K562 (cell line): ENCODE results near the gene MTSS2.

Experiments
- CREB1 ChIP-seq, 2 experiments: sonication (generic) in 1 of 2; formaldehyde crosslinking in 1 of 2; IDR thresholded peaks; 2 replicates each; pipeline versions ENCODE4 v1.6.1 to v1.8.0; 2012 to 2022; ENCODE audit warnings: inconsistent platforms in 1 of 2, mild to moderate bottlenecking in 1 of 2, missing genetic modification reagents in 1 of 2, moderate library complexity in 1 of 2
- CTCF ChIP-seq, 3 experiments: IDR thresholded peaks in 2 of 3; conservative IDR thresholded peaks in 1 of 3; 2 replicates each; pipeline ENCODE4 v1.5.1; 2011 to 2012; ENCODE audit warnings: low read length in 3 of 3, mild to moderate bottlenecking in 3 of 3, control low read depth in 2 of 3, improper control_type of control experiment in 1 of 3, inconsistent platforms in 1 of 3, low read depth in 1 of 3, mixed read lengths in 1 of 3, moderate library complexity in 1 of 3; ENCODE audit not compliant: insufficient read depth in 2 of 3
- ELF4 ChIP-seq: fragments of 450-650 bp; formaldehyde crosslinking; IDR thresholded peaks from 2 replicates; pipeline ENCODE4 v1.4.0; 2022; ENCODE audit warnings: missing genetic modification characterization
- PHTF2 ChIP-seq: fragments of 250-450 bp; sonication (Bioruptor Pico); IDR thresholded peaks from 2 replicates; pipeline ENCODE4 v1.5.0; 2021; ENCODE audit warnings: mild to moderate bottlenecking
- REST ChIP-seq, 2 experiments: fragments of 450-650 bp; formaldehyde crosslinking in 1 of 2; IDR thresholded peaks; 2 replicates each; pipeline versions ENCODE4 v1.4.0 to v1.6.1; 2014 to 2020; ENCODE audit warnings: mild to moderate bottlenecking in 2 of 2, borderline replicate concordance in 1 of 2, low read depth in 1 of 2
- SIRT6 ChIP-seq: IDR thresholded peaks from one replicate; pipeline ENCODE4 v1.6.1; 2012; ENCODE audit warnings: low read depth, mild to moderate bottlenecking, control low read depth, inconsistent platforms, low read length, moderate library complexity
- TAF1 ChIP-seq: IDR thresholded peaks from 2 replicates; pipeline ENCODE4 v1.6.1; 2011; ENCODE audit warnings: mild to moderate bottlenecking, low read length, moderate library complexity; ENCODE audit not compliant: insufficient read depth, control insufficient read depth, severe bottlenecking; ENCODE audit errors: extremely low read depth
- ZNF121 ChIP-seq: sonication (generic); formaldehyde crosslinking; conservative IDR thresholded peaks from 2 replicates; pipeline ENCODE4 v1.8.0; 2022; ENCODE audit warnings: missing genetic modification reagents
- TF ChIP-seq, protein P1 (sequence below), 2 experiments: IDR thresholded peaks in 1 of 2; conservative IDR thresholded peaks in 1 of 2; 2 replicates each; pipeline ENCODE4 v1.6.1; 2016; ENCODE audit warnings: low read depth in 2 of 2, mild to moderate bottlenecking in 1 of 2, missing compliant biosample characterization in 1 of 2, missing genetic modification characterization in 1 of 2, moderate library complexity in 1 of 2
- TF ChIP-seq, protein P2 (sequence below): fragments of 250-450 bp; sonication (Bioruptor Pico); IDR thresholded peaks from 2 replicates; pipeline ENCODE4 v1.5.0; 2021
- TF ChIP-seq, protein P3 (sequence below): sonication (generic); formaldehyde crosslinking; IDR thresholded peaks from 2 replicates; pipeline ENCODE4 v1.8.0; 2022; ENCODE audit warnings: mild to moderate bottlenecking, low read depth, missing genetic modification reagents

DNA sequence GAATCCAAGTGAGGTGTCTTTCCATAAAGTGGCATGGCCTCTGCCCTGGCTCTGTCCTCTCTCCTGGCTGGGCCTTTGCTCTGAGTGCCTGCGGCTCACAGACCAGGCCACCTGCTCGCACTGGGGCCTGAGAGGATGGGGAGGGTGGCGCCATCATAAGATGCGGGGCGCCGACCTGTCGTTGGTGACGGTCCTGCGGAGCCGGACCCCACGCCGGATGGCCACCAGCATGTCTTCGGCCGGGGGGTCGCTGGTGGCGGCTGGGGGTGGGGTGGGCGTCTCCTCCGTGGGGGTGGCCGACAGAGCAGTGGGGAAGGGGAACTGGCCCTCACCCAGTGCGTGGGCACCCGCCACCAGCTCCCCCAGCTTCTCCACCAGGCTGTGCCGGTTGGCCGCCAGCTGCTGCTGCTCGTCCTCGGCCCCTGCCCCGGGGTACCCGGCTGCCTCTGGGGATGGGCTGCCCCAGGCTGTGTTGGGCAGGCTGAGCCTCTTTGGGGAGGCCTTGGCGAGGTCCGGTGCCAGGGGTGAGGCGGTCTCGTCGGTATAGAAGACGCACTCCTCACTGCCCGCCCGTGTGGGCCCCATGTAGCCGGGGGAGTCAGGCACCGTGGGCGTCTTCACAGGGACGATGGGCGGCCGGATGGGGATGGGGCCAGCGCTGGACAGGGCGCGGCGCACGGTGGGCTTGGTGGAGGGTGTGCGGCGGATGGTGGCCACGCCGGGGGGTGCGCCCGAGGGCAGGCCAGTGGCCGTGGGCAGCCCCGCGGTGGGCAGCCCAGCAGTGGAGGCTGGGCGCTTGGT is 22.1 kb downstream of the MTSS2 start:
- TF ChIP-seq, protein P1, sequence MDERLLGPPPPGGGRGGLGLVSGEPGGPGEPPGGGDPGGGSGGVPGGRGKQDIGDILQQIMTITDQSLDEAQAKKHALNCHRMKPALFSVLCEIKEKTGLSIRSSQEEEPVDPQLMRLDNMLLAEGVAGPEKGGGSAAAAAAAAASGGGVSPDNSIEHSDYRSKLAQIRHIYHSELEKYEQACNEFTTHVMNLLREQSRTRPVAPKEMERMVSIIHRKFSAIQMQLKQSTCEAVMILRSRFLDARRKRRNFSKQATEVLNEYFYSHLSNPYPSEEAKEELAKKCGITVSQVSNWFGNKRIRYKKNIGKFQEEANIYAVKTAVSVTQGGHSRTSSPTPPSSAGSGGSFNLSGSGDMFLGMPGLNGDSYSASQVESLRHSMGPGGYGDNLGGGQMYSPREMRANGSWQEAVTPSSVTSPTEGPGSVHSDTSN (CRISPR knock-in tag; IDR thresholded peaks at IDR 0.05; ENCODE audit: low read depth): no peak
- TF ChIP-seq, protein P1 (tag; conservative IDR thresholded peaks at IDR 0.05; ENCODE audit: low read depth): no peak
- TF ChIP-seq ZNF121 (no peak), REST (IDR thresholded peaks at IDR 0.05; ENCODE audit: borderline replicate concordance) (no peak), REST (CRISPR knock-in tag; IDR thresholded peaks at IDR 0.05; ENCODE audit: low read depth) (no peak), SIRT6 (no peak), CREB1 (IDR thresholded peaks at IDR 0.05) (no peak), CREB1 (CRISPR knock-in tag; IDR thresholded peaks at IDR 0.05) (no peak), PHTF2 (CRISPR knock-in tag) (no peak), ELF4 (CRISPR knock-in tag) (no peak), CTCF (IDR thresholded peaks at IDR 0.05 in 2 of 3, conservative IDR thresholded peaks at IDR 0.05 in 1 of 3; ENCODE audit: insufficient read depth in 2 of 3, low read depth in 1 of 3, low read length in 3 of 3) (no peak), TAF1 (no peak)
- TF ChIP-seq, protein P2, sequence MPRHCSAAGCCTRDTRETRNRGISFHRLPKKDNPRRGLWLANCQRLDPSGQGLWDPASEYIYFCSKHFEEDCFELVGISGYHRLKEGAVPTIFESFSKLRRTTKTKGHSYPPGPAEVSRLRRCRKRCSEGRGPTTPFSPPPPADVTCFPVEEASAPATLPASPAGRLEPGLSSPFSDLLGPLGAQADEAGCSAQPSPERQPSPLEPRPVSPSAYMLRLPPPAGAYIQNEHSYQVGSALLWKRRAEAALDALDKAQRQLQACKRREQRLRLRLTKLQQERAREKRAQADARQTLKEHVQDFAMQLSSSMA (CRISPR knock-in tag): no peak
- TF ChIP-seq, protein P3, sequence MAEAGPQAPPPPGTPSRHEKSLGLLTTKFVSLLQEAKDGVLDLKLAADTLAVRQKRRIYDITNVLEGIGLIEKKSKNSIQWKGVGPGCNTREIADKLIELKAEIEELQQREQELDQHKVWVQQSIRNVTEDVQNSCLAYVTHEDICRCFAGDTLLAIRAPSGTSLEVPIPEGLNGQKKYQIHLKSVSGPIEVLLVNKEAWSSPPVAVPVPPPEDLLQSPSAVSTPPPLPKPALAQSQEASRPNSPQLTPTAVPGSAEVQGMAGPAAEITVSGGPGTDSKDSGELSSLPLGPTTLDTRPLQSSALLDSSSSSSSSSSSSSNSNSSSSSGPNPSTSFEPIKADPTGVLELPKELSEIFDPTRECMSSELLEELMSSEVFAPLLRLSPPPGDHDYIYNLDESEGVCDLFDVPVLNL: no peak
